ENCODE measurements around the gene CBLN3.

DNA sequence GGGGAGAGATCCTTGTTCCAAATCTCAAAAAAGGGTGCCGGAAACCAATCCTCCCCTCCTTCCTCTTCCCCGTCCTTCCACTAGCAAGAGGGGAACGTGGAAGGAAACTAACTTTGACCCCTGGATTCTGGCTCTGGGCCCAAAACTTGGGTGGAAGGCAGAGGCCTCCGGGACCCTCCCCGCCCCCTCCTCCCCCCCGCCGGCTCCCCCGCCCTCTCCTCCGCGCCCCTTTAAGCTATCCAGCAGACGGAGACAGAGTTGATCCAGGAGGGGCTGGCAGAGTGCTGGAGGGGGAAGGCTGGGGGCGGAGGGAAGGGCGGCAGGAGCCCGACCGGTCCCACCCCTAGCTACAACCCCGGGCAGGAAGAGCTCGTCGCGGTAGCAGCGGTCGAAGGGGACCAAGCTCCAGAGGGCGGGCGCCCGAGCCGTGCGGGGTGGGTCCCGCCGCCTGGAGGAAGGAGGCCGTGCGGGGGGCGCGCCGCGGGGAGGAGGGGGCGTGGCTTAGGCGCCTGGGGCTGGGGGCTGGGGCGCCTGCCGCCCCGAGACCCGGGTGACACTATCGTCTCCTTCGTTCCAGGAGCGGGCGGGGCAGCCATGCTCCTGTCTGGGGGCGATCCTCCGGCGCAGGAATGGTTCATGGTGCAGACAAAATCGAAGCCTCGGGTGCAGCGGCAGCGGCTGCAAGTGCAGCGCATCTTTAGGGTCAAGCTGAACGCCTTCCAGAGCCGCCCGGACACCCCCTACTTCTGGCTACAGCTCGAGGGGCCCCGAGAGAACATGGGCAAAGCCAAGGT, 30.6 kb downstream of the CBLN3 start, which contains the start of gene NYNRIN:
- TF ChIP-seq RAD21 (IDR thresholded peaks at IDR 0.05) (no peak), YY1 (IDR thresholded peaks at IDR 0.05) (no peak), SP1 (IDR thresholded peaks at IDR 0.05) (no peak), TAF1 (conservative IDR thresholded peaks at IDR 0.05) (no peak)
- TF ChIP-seq, protein P1, sequence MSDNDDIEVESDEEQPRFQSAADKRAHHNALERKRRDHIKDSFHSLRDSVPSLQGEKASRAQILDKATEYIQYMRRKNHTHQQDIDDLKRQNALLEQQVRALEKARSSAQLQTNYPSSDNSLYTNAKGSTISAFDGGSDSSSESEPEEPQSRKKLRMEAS (IDR thresholded peaks at IDR 0.05): no peak
- TF ChIP-seq, protein P2, sequence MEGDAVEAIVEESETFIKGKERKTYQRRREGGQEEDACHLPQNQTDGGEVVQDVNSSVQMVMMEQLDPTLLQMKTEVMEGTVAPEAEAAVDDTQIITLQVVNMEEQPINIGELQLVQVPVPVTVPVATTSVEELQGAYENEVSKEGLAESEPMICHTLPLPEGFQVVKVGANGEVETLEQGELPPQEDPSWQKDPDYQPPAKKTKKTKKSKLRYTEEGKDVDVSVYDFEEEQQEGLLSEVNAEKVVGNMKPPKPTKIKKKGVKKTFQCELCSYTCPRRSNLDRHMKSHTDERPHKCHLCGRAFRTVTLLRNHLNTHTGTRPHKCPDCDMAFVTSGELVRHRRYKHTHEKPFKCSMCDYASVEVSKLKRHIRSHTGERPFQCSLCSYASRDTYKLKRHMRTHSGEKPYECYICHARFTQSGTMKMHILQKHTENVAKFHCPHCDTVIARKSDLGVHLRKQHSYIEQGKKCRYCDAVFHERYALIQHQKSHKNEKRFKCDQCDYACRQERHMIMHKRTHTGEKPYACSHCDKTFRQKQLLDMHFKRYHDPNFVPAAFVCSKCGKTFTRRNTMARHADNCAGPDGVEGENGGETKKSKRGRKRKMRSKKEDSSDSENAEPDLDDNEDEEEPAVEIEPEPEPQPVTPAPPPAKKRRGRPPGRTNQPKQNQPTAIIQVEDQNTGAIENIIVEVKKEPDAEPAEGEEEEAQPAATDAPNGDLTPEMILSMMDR (IDR thresholded peaks at IDR 0.05; ENCODE audit: low read depth, low read length, missing input control): no peak
- TF ChIP-seq, protein P3, sequence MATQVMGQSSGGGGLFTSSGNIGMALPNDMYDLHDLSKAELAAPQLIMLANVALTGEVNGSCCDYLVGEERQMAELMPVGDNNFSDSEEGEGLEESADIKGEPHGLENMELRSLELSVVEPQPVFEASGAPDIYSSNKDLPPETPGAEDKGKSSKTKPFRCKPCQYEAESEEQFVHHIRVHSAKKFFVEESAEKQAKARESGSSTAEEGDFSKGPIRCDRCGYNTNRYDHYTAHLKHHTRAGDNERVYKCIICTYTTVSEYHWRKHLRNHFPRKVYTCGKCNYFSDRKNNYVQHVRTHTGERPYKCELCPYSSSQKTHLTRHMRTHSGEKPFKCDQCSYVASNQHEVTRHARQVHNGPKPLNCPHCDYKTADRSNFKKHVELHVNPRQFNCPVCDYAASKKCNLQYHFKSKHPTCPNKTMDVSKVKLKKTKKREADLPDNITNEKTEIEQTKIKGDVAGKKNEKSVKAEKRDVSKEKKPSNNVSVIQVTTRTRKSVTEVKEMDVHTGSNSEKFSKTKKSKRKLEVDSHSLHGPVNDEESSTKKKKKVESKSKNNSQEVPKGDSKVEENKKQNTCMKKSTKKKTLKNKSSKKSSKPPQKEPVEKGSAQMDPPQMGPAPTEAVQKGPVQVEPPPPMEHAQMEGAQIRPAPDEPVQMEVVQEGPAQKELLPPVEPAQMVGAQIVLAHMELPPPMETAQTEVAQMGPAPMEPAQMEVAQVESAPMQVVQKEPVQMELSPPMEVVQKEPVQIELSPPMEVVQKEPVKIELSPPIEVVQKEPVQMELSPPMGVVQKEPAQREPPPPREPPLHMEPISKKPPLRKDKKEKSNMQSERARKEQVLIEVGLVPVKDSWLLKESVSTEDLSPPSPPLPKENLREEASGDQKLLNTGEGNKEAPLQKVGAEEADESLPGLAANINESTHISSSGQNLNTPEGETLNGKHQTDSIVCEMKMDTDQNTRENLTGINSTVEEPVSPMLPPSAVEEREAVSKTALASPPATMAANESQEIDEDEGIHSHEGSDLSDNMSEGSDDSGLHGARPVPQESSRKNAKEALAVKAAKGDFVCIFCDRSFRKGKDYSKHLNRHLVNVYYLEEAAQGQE (IDR thresholded peaks at IDR 0.05): no peak
- TF ChIP-seq, protein P4, sequence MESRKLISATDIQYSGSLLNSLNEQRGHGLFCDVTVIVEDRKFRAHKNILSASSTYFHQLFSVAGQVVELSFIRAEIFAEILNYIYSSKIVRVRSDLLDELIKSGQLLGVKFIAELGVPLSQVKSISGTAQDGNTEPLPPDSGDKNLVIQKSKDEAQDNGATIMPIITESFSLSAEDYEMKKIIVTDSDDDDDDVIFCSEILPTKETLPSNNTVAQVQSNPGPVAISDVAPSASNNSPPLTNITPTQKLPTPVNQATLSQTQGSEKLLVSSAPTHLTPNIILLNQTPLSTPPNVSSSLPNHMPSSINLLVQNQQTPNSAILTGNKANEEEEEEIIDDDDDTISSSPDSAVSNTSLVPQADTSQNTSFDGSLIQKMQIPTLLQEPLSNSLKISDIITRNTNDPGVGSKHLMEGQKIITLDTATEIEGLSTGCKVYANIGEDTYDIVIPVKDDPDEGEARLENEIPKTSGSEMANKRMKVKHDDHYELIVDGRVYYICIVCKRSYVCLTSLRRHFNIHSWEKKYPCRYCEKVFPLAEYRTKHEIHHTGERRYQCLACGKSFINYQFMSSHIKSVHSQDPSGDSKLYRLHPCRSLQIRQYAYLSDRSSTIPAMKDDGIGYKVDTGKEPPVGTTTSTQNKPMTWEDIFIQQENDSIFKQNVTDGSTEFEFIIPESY (IDR thresholded peaks at IDR 0.05): no peak
